SH-SY5Y (cell line): ENCODE results near the gene SPCS2.

Source experiments
- GATA2 ChIP-seq: IDR thresholded peaks from 2 replicates; pipeline ENCODE4 v1.6.1; 2011; ENCODE audit warnings: mild to moderate bottlenecking, low read depth, low read length
- GATA3 ChIP-seq: IDR thresholded peaks from 2 replicates; pipeline ENCODE4 v1.6.1; 2011; ENCODE audit warnings: low read depth, mild to moderate bottlenecking, low read length, moderate library complexity

DNA sequence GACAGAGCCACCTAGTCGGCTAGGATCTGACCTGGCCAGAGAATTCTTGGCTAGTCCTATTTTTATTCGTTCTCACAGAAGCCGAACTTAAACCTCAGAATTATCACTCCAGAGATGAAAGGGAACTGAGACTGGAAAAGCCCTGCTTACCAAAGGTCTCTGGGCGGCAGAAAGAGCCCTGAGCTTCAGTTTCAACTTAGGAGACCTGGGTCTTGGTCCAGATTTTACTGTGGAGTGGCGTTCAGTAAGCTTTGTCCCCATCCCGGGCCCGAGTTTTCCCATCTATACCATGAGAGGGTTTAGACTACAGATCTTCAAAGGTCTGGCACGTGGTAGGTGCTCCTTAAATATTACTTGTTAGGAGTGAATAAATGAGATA, 40.2 kb downstream of the SPCS2 start:
- TF ChIP-seq GATA3 (no peak), GATA2 (no peak)
